Measurements from ENCODE around the gene RIPPLY2.

Gene RIPPLY2

DNA sequence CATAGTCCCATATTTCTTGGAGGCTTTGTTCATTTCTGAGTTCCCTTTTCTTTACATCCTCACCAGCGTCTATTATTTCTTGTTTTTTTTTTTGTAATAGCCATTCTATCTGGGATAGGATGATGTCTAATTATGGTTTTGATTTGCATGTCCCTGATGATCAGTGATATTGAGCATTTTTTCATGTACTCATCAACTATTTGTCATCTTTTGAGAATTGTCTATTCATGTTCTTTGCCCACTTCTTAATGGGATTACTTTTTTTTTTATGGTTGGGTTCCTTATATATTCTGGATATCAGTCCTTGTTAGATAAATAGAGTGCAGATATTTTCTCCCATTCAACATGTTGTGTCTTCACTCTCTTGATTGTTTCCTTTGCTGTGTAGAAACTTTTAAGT lies 48.5 kb downstream of the RIPPLY2 start:
- H3K4me3 Mint-ChIP-seq, result no peak overlapping the region
- H3K9me3 Mint-ChIP-seq, result peaks cover 42% of the 10 kb centered on the region
- no peak overlapping the region for H3K27ac Mint-ChIP-seq
- DNase-seq (ENCODE audit: low spot score), result no peak
- H3K36me3 Mint-ChIP-seq (ENCODE audit: low read depth), result peaks cover 10% of the 10 kb centered on the region
- no peaks in the 10 kb centered on the region for H3K27me3 Mint-ChIP-seq (ENCODE audit: low read depth)
- H3K4me1 Mint-ChIP-seq (ENCODE audit: low read depth), result no peaks in the 10 kb centered on the region

DNA sequence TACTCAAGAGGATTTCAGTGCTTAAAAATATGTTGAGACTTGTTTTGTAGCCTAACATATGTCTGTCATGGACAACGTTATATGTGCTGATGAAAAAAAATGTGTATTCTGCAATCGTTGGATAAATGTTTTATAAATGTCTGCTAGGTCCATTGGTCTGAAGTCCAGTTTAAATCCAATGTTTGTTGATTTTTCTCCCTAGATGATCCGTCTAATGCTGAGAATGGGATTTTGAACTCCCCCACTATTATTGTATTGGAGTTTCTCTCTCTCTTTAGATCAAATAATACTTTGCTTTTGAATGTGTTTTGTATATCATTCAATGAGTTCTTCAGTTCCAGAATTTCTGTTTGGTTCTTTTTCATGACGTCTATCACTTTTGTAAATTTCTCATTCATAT lies 51.2 kb downstream of the RIPPLY2 start:
- H3K9me3 Mint-ChIP-seq, result peaks cover 49% of the 10 kb centered on the region
- H3K4me1 Mint-ChIP-seq (ENCODE audit: low read depth), result no peaks in the 10 kb centered on the region
- DNase-seq (ENCODE audit: low spot score), result no peak
- H3K27me3 Mint-ChIP-seq (ENCODE audit: low read depth), result no peaks in the 10 kb centered on the region
- no peak overlapping the region for H3K4me3 Mint-ChIP-seq
- peaks cover 19% of the 10 kb centered on the region for H3K36me3 Mint-ChIP-seq (ENCODE audit: low read depth)
- no peak overlapping the region for H3K27ac Mint-ChIP-seq

DNA sequence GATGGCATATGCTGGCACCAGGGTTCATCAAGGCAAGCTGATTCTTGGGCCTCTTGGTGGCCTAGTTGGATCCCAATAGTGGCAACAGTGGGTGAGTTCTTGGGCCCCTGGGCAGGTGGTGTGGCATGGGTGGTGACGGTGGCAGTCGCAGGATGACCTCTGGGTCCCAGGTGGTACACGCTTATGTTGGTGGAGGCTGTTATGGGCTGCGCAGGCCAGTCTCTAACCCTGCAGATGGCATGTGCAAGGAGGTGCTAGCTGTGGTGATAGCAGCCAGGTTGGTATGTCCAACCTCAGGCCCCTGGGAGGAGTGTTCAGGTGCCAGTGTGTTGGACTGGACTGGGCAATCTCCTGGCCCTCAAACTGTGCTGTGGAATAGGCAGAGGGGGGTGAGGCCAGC lies 52.5 kb downstream of the RIPPLY2 start:
- H3K27me3 Mint-ChIP-seq (ENCODE audit: low read depth), result no peaks in the 10 kb centered on the region
- peaks cover 4% of the 10 kb centered on the region for H3K4me1 Mint-ChIP-seq (ENCODE audit: low read depth)
- peaks cover 49% of the 10 kb centered on the region for H3K9me3 Mint-ChIP-seq
- no peak overlapping the region for H3K27ac Mint-ChIP-seq
- DNase-seq (ENCODE audit: low spot score), result no peak
- H3K36me3 Mint-ChIP-seq (ENCODE audit: low read depth), result peaks cover 22% of the 10 kb centered on the region
- no peak overlapping the region for H3K4me3 Mint-ChIP-seq

Data from T-helper 2 cell treated with Interferon-gamma antibody and Interleukin-4, amounts not matched to agents 5 μg/mL and 100 μg/mL, for 36 hours (primary cell).